Suprapubic skin (tissue), 4 donors: Measurements from ENCODE around the gene LRRC28. TPM values are rescaled to one million over a fixed set of nuclear protein-coding genes. Genes with fewer than 3 reads are reported as not detected.

Source experiments
- DNase-seq, 2 donors: peaks; one replicate each; pipeline ENCODE4 v3.0.0-alpha.2; 2019; ENCODE audit warnings: low spot score in 2 of 2
- H3K27ac ChIP-seq: fragments of 200-600 bp; sonication (generic); one replicate; pipeline ENCODE4 v1.5.1; 2019
- H3K27me3 ChIP-seq: fragments of 200-600 bp; sonication (generic); one replicate; pipeline ENCODE4 v1.5.1; 2019
- H3K36me3 ChIP-seq: fragments of 200-600 bp; sonication (generic); one replicate; pipeline ENCODE4 v1.5.1; 2019
- H3K4me1 ChIP-seq: fragments of 200-600 bp; sonication (generic); one replicate; pipeline ENCODE4 v1.5.1; 2019
- H3K4me3 ChIP-seq: fragments of 200-600 bp; sonication (generic); one replicate; pipeline ENCODE4 v1.5.1; 2019; ENCODE audit warnings: mild to moderate bottlenecking
- H3K9me3 ChIP-seq: fragments of 200-600 bp; sonication (generic); one replicate; pipeline ENCODE4 v1.5.1; 2019
- EP300 ChIP-seq: sonication (generic); formaldehyde crosslinking; IDR thresholded peaks from one replicate; pipeline ENCODE4 v1.6.1; 2017; ENCODE audit warnings: antibody characterized with exemption
- POLR2A ChIP-seq, 2 donors: fragments of 450-650 bp; IDR thresholded peaks; one replicate each; pipeline ENCODE4 v1.6.1; 2017; ENCODE audit warnings: antibody characterized with exemption in 2 of 2, mild to moderate bottlenecking in 2 of 2, moderate library complexity in 2 of 2
- POLR2AphosphoS5 ChIP-seq, 3 donors: sonication (generic); formaldehyde crosslinking; IDR thresholded peaks; one replicate each; pipeline ENCODE4 v1.6.1; 2017; ENCODE audit warnings: antibody characterized with exemption in 3 of 3
- WGBS: methylation state at CpG from one replicate; pipeline ENCODE4 v1.1.5; 2018; 5-methylcytosine and 5-hydroxymethylcytosine counted together
- total RNA-seq, 4 donors: library from RNA; depleted of rRNA; stranded (reverse); fragments of >200 nt; gene quantifications; one replicate each; pipeline ENCODE4 v1.1.0, GENCODE V29; 2016
- TF ChIP-seq, protein P1 (sequence below), 2 donors: fragments of 200-600 bp in 1 of 2; fragments of 450-650 bp in 1 of 2; sonication (generic) in 1 of 2; IDR thresholded peaks; one replicate each; pipeline ENCODE4 v1.5.1; 2016 to 2019; ENCODE audit warnings: antibody characterized with exemption in 2 of 2, mild to moderate bottlenecking in 1 of 2, moderate library complexity in 1 of 2

The LRRC28 gene
- total RNA-seq, 4 donors from 2014 or later, result 26.4 to 80.5 (median 36.5) TPM

DNA sequence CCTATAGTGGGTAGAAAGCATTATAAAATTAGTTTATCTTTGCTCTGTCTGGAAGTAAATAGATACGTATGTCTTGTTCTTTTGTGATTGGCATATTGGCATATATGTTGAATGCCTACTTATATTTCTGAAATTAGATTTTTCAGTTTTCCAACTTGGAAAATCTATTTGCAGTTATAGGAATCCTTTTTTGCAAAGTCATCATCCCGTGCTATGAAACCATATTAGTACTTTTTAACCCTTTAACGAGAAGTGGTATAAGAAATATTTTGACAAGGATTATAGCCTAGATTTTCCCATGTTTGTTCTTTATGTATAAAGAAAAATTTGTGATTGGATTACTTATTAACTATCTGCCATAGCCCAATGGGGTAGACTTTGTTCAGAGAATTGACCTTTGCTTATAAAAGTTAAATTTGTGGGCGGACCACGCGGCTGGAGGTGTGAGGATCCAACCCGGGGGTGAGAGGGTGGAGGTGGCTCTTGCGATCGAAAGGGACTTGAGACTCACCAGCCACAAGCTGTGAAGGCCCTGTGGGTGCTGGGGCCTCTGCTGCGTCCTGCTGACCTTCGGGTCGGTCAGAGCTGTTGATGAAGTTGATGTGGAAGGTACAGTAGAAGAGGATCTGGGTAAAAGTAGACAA is 5.9 kb downstream of the LRRC28 start:
- DNase-seq, result no peak
- Histone ChIP-seq H3K27me3 (no peaks in the 10 kb centered on the region), H3K27ac (no peak overlapping the region), H3K9me3 (no peaks in the 10 kb centered on the region), H3K4me1 (peaks cover 13% of the 10 kb centered on the region), H3K4me3 (no peak overlapping the region), H3K36me3 (peaks cover 9% of the 10 kb centered on the region)
- WGBS, result 96% methylated on average over 12 of the region's 12 CpGs
- TF ChIP-seq POLR2A (IDR thresholded peaks at IDR 0.05), result no peak

DNA sequence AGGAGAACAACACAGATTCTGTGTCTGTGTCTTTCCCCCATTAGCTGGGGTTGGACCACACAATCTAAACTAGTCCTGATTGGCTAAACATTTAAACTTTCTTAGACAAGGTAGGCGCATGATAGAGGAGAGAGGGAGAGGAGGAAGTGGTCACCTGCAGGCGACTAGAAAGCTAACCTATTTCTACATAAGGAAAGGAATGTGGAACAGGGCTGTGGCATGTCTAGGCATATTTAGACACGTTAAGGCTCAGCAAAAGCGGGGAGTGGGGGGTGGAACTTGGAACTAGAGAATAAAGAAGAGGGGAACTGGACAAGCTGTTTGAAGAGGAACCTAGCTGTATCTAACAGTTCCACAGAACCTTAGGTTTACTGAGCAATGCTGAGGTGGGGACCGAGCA is 12.8 kb downstream of the LRRC28 start:
- TF ChIP-seq, protein P1, sequence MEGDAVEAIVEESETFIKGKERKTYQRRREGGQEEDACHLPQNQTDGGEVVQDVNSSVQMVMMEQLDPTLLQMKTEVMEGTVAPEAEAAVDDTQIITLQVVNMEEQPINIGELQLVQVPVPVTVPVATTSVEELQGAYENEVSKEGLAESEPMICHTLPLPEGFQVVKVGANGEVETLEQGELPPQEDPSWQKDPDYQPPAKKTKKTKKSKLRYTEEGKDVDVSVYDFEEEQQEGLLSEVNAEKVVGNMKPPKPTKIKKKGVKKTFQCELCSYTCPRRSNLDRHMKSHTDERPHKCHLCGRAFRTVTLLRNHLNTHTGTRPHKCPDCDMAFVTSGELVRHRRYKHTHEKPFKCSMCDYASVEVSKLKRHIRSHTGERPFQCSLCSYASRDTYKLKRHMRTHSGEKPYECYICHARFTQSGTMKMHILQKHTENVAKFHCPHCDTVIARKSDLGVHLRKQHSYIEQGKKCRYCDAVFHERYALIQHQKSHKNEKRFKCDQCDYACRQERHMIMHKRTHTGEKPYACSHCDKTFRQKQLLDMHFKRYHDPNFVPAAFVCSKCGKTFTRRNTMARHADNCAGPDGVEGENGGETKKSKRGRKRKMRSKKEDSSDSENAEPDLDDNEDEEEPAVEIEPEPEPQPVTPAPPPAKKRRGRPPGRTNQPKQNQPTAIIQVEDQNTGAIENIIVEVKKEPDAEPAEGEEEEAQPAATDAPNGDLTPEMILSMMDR (IDR thresholded peaks at IDR 0.05), result no peak
- TF ChIP-seq EP300 (no peak), POLR2A (IDR thresholded peaks at IDR 0.05) (no peak), POLR2AphosphoS5 (IDR thresholded peaks at IDR 0.05) (no peak)
- H3K27ac ChIP-seq, result no peak overlapping the region
- no peak overlapping the region for H3K4me3 ChIP-seq
- WGBS, result 69% methylated on average over 5 of the region's 5 CpGs
- no peaks in the 10 kb centered on the region for H3K9me3 ChIP-seq
- H3K36me3 ChIP-seq, result peaks cover 8% of the 10 kb centered on the region
- no peaks in the 10 kb centered on the region for H3K4me1 ChIP-seq
- no peaks in the 10 kb centered on the region for H3K27me3 ChIP-seq
- DNase-seq, result no peak

DNA sequence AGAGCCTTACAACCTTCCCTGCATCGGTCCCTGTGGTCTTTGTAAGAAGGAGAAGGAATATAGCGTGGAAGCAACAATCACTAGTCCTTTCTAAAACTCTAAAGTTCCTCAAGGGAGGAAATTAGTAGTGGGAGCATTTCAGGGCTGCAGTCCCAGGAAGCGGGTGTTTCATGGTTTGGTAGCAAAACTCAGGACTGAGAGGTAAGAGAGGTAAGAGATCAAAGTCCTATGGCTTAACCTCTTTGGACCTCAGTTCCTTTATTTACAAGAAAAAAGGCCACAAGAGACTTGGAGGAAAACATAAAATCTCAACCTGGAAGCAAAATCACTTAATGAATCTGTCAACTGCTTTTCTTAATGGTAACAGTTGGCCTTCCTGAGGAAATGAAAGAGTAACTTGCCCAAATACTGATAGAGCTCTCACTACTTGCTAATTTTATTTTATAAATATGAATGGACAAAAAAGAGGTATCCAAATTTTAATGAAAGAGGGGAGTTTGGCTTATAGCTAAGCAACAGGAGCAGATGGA is 14.3 kb downstream of the LRRC28 start:
- TF ChIP-seq, protein P1 (IDR thresholded peaks at IDR 0.05), result no peak
- TF ChIP-seq EP300, result no peak
- Histone ChIP-seq H3K27ac (no peak overlapping the region), H3K4me3 (no peak overlapping the region), H3K9me3 (no peaks in the 10 kb centered on the region), H3K36me3 (peaks cover 8% of the 10 kb centered on the region), H3K27me3 (no peaks in the 10 kb centered on the region), H3K4me1 (no peaks in the 10 kb centered on the region)
- 90% methylated on average over 3 of the region's 3 CpGs for WGBS
- no peak for DNase-seq

DNA sequence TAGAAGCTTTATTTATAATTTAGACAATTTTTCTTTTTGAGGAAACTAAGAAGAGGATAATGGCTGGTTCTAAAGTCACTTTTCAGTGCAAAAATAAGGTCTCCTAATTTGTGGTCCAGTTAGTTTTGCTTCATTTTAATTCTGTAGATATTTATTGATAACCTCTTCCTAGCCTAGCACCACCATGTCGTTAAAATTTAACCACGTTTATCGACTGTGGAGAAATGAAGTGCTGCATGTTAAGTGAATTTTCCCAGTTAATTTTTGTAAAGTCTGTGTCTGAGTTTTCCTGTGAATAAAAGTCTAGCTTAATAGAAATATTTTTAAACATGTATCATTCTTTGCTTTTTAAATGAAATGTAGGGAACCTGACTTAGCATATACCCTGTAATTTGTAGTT is 16.7 kb downstream of the LRRC28 start:
- Histone ChIP-seq H3K4me1 (no peaks in the 10 kb centered on the region), H3K4me3 (no peak overlapping the region), H3K27me3 (no peaks in the 10 kb centered on the region), H3K36me3 (no peaks in the 10 kb centered on the region), H3K27ac (no peak overlapping the region), H3K9me3 (no peaks in the 10 kb centered on the region)
- TF ChIP-seq POLR2A (IDR thresholded peaks at IDR 0.05), result no peak
- no peak for TF ChIP-seq POLR2AphosphoS5 (IDR thresholded peaks at IDR 0.05)
- no peak for TF ChIP-seq EP300
- TF ChIP-seq, protein P1 (IDR thresholded peaks at IDR 0.05), result no peak
- 90% methylated on average over 3 of the region's 3 CpGs for WGBS
- no peak for DNase-seq

DNA sequence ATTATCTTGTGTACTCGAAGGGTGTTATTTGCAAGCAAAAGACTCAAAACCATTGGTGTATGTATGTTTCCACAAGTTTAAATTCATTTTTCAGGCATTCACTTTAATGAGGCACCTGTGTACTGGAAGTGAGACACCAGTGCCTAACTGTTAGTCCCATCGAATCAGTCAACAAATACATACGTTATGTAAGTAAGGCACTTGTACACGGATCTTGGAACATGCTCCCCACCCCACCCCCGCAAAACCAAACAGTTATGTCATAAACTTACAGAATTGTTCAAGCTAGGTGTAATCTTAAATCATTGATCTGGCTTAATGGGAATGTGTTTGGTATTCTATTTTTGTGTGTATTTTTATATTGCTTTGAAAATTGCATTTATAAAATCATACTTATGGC is 17.1 kb downstream of the LRRC28 start:
- no peak for DNase-seq
- Histone ChIP-seq H3K4me3 (no peak overlapping the region), H3K27me3 (no peaks in the 10 kb centered on the region), H3K9me3 (no peaks in the 10 kb centered on the region), H3K27ac (no peak overlapping the region), H3K36me3 (no peaks in the 10 kb centered on the region), H3K4me1 (no peaks in the 10 kb centered on the region)
- TF ChIP-seq POLR2AphosphoS5 (IDR thresholded peaks at IDR 0.05) (no peak), POLR2A (IDR thresholded peaks at IDR 0.05) (no peak), EP300 (no peak)
- TF ChIP-seq, protein P1 (IDR thresholded peaks at IDR 0.05), result no peak
- WGBS, result 80% methylated on average over 5 of the region's 5 CpGs

DNA sequence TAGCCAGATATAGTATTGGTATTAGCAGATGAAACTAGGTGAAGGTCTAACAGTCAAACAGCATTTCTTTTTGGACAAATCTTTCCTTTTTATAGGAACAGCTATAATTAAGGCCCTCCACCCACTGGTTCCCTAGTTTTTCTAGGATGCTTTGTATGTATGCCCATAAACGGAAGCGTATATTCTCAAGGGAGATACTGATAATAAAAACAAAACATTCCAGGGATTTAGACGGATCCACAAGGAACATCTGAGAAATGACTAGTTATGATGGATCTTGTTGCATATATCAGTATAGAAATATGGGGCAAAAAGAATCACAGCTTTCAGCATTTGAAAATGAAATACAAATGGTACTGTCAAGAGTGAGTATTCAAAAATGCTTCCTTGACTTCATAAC is 22.5 kb downstream of the LRRC28 start:
- 71% methylated on average over 3 of the region's 3 CpGs for WGBS
- Histone ChIP-seq H3K27me3 (no peaks in the 10 kb centered on the region), H3K36me3 (no peaks in the 10 kb centered on the region), H3K27ac (no peak overlapping the region), H3K9me3 (no peaks in the 10 kb centered on the region), H3K4me1 (no peaks in the 10 kb centered on the region), H3K4me3 (no peak overlapping the region)
- DNase-seq, result no peak
- TF ChIP-seq POLR2A (IDR thresholded peaks at IDR 0.05) (no peak), POLR2AphosphoS5 (IDR thresholded peaks at IDR 0.05) (no peak), EP300 (no peak)
- TF ChIP-seq, protein P1 (IDR thresholded peaks at IDR 0.05), result no peak
